Retinal pigment epithelial cell (primary cell): Measurements from ENCODE around the gene HPGDS.

Experiments
- DNase-seq: peaks from one replicate; pipeline ENCODE4 v3.0.0-alpha.2; 2010; ENCODE audit warnings: low read depth
- H3K4me3 ChIP-seq: 2 replicates; pipeline ENCODE4 v1.5.1; 2011; ENCODE audit warnings: mild to moderate bottlenecking, low read length, control low read depth, moderate library complexity
- CTCF ChIP-seq: conservative IDR thresholded peaks from 2 replicates; pipeline ENCODE4 v1.5.1; 2011; ENCODE audit warnings: low read depth, low read length, control low read depth, inconsistent platforms

Gene HPGDS

GRCh38 chr4:94349193-94349592 is 6.6 kb upstream of the HPGDS start:
- no peak overlapping the region for H3K4me3 ChIP-seq
- DNase-seq, result peak; percentile 51
- TF ChIP-seq CTCF, result no peak

GRCh38 chr4:94348666-94349065 is 6.0 kb upstream of the HPGDS start:
- DNase-seq, result no peak
- no peak overlapping the region for H3K4me3 ChIP-seq
- no peak for TF ChIP-seq CTCF

- H3K4me3 ChIP-seq, result no peak overlapping the region
- TF ChIP-seq CTCF, result no peak
These were observed 3.9 kb upstream of the HPGDS start for GRCh38 chr4:94346541-94346940.

GRCh38 chr4:94345969-94346368 is 3.3 kb upstream of the HPGDS start:
- H3K4me3 ChIP-seq, result no peak overlapping the region
- no peak for DNase-seq
- TF ChIP-seq CTCF, result no peak

More at GRCh38 chr4:94346541-94346940, 3.9 kb upstream of the HPGDS start:
- DNase-seq, result no peak

- TF ChIP-seq CTCF, result no peak
- no peak for DNase-seq
- H3K4me3 ChIP-seq, result no peak overlapping the region
These were observed 2.6 kb upstream of the HPGDS start for GRCh38 chr4:94345266-94345665.

GRCh38 chr4:94344457-94344856 is 1.8 kb upstream of the HPGDS start:
- no peak for DNase-seq
- H3K4me3 ChIP-seq, result no peak overlapping the region
- TF ChIP-seq CTCF, result no peak

GRCh38 chr4:94341481-94342370 is 910 bp downstream of the HPGDS start:
- TF ChIP-seq CTCF, result no peak
- no peak overlapping the region for H3K4me3 ChIP-seq
- DNase-seq, result no peak
